HG02870 (cell line): ENCODE data around the gene RFT1.
"Not testable (repeated sequence)": the region's sequence is repeated elsewhere in the genome, so short reads cannot be mapped to it uniquely, and the experiment has no call there.

Experiments
- ATAC-seq: cut with Tn5 transposase; IDR thresholded peaks from one replicate; pipeline ENCODE4 v1.9.1; 2021; ENCODE audit warnings: mild to moderate bottlenecking, moderate library complexity; ENCODE audit not compliant: unreplicated experiment

RFT1 gene

DNA sequence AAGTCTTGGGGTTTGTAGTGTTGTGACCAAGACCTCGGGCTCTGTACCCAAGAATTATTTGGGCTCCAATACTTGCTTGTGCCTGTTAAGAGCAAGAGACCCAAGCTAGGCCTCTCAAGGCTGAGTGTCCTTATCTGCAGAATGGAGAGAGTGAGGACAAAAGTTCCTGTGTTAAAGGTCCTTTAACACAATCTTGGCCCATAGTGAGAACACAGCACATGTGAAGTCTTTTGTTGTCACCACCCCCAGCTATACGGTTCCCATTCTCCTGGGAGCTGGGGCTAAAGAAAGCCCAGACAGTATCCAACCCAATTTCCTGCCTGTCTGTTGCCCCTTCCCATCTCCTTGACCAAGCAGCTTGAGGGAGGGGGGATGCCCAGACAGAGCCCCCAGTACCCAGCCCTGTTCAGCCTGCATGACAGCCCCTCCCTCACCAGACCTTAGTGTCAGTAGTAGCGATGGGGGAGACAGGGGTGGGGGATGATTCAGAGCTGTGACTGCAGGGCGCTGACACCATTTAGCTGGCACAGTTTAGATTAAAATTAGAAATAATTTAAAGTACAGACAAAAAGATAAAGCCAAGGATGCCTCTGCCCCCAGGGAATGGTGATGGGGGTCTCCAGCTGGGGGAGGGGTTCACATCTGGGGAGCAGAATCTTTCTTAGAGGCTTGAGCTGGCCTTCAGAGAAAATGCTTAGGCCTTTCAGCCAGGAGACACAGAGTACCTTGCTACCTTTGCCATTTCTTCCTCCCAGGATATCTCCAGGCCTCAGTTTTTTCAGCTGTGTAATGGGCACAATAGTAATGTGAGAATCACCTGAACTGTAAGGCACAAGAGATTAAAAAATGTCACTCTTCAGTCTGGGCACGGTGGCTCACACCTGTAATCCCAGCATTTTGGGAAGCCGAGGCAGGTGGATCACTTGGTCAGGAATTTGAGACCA lies 33.5 kb upstream of the RFT1 start:
- no peak for ATAC-seq

GRCh38 chr3:53162672-53163443 lies 32.6 kb upstream of the RFT1 start:
- ATAC-seq: no peak

DNA sequence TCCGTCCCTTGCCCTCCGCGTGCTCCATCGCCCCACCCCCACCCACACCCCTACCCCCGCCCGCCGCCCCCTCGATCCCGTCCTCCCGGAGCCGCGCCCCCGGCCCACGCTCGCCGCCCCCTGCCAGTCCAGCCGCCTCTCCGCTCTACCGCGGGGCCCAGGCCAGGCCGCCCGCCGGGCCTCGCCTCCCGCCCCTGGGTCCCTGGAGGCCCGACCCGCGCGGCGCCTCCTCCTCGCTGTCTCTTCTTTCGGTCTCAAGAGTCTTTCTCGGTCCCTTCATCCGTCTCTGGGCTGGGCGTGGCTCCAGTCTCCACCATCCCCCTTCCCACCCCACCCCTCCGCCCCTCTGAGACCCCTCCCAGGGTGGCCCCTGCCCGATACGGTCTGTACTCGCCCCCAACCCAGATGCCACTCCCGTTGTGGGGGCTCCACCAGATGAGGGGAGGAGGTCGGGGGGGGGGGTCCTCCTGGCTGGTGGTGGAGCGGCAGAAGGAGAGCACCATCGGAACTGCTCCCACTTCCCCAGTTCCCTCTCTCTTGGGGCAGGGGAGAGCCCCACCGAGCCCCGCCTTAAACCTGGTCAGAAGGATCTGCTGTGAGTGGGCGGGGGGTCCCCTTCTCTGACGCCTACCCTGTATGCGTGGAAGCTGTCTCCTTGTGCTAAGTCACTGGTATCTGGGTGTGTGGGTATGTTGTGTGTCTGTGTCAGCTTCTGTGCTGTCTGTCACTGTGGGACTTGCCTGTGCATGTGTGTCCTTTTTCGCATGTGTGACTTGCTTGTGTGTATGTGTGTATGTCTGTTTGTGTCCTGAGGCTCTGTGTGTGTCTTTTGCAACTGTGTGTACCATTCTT lies 31.8 kb upstream of the RFT1 start:
- ATAC-seq: no peak

GRCh38 chr3:53161450-53161819 lies 31.2 kb upstream of the RFT1 start:
- ATAC-seq: peak; percentile 8

DNA sequence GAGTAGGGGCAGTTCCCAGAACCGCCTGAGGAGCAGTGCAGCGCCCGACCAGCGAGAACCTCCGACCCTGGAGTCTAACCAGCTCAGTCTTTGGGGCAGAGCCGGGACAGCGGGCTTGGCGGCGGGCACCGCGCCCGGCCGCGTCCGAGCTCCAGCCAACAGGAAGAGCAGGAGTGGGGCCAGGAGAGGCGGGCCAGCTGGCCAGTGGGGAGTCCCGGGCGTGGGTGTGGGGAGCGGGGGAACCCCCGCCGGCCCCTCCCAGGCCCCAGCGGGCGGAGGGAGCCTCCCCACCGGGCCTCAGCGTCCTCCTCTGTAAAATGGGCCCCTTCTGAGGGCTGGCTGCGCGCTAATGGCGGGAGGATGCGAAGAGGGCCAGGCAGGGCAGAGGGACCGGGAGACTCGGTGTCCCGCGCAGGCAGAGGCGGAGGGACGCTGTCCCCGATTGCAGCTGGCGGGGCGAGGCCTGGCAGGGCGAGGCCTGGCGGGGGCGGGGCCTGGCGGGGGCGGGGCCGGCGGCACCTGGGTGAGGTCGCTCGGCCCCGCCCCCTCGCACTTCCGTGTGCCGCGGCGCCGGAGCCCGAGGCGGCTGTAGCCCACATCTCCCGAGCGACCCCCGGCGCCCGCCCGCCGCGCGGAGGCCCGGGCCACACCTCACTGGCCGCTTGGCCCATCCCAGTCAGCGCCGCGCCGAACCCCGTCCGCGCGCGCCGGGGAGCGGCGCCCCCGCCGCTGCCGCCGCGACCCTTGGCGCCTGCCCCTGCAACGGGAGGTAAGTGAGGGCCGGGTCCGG lies 30.6 kb upstream of the RFT1 start, which contains the start of gene PRKCD:
Gene PRKCD, plus strand, starts transcription at position 550 of the 790 bp plus-strand sequence. CDS start 17,214 bp downstream, outside the sequence.
- ATAC-seq: peak; percentile 42

GRCh38 chr3:53160061-53160659 lies 29.9 kb upstream of the RFT1 start:
- no peak for ATAC-seq

- no peak for ATAC-seq
Measured at GRCh38 chr3:53159156-53160060, 29.2 kb upstream of the RFT1 start.

- no peak for ATAC-seq
Measured at GRCh38 chr3:53158765-53159155, 28.5 kb upstream of the RFT1 start.

GRCh38 chr3:53157974-53158580 lies 27.8 kb upstream of the RFT1 start:
- no peak for ATAC-seq

- no peak for ATAC-seq
Measured at GRCh38 chr3:53156368-53156834, 26.2 kb upstream of the RFT1 start.

DNA sequence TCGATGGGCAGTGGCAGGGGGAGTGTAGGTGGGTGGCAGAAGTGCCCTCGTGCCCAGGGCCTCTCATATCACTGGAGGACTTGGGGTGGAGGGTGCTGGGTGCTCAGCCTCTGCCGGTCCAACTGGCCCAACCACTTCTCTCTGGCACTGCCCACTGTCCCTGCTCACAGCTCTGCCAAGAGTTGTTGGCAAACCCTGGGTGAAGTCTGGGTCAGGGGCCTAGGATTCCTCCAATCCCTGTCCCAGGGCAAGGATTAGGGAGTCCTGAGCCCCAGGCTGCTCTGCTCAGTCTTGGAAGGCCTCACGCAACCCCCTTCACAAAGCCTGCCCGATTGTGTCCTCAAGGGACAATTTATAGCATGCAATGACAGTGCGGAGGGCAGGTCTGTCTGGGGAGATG lies 25.5 kb upstream of the RFT1 start:
- ATAC-seq: no peak

DNA sequence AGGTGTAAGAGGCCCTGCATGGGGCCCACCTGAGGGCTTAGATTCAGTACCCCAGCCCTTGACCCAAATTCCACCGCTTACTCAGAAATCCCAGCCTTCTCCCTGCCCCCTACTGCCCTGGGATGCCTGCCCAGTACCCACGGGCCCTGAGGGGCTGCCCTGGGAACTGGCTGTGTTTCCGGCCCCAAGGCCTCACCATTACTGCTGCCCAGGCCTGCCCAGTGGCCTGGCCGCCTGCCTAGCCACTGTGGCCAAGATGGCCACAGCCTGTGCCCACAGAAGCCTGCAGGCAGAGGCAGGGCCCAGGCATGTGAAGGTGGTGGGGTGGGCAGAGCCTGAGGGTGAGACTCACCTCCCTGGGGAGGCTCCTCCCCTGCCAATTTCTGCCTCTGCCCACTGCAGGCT lies 24.6 kb upstream of the RFT1 start:
- no peak for ATAC-seq

DNA sequence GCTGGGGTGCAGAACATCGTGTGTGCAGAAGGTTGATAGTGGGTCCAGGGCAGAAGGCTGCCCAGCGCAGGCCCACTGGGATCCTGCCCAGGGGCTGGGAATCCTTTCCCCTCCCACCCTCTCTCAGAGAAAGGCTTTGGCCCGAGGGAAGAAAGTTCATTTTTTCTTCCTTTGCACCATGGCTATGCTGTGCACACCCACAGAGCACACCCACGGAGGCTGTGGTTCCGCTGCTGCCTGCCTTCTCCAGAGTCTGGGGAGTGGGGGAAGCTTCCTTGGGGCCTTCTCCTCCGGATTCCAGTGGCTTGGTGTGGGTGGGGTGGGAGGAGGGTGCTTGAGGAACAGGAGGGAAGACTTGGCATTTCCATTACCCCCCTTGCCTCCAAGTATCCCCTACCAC lies 23.7 kb upstream of the RFT1 start:
- ATAC-seq: no peak

DNA sequence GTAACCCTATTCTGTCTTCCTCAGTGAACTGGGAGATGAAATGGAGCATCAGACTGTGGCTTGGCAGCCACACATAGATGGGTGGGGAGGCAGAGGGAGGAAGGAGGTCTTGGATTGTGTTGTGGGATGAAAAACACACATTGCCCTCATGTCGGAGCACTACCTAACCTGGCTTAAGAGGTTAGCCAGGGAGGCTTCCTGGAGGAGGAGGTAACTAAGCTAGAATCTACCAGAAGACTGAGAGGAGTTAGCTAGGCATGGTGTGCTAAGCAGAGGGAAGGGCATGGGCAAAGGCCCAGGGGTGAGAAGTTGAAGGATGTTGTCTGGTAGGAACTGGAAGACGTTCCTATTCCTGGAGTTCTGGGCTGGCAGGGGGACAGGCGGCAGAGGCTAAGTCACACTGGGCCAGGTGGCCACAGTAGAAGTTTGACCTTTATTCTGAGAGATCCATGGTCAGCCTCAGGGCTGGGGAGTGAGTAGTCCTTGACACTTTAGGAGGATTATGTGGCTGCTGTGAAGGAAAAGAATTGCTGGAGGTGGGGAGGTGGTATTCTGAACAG lies 23.1 kb upstream of the RFT1 start:
- ATAC-seq: no peak

GRCh38 chr3:53151870-53152660 lies 21.8 kb upstream of the RFT1 start:
- no peak for ATAC-seq

GRCh38 chr3:53151465-53151864 lies 21.2 kb upstream of the RFT1 start:
- ATAC-seq: no peak

DNA sequence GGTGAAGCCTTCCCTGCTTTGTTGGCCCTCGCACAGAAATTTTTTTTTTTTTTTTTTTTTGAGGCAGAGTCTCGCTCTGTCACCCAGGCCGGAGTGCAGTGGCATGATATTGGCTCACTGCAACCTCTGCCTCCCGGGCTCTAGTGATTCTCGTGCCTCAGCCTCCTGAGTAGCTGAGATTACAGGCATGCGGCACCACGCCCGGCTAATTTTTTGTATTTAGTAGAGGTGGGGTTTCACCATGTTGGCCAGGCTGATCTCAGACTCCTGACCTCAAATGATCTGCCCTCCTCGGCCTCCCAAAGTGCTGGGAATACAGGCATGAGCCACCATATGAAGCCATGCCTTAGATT lies 20.8 kb upstream of the RFT1 start:
- ATAC-seq: not testable (repeated sequence)
